H1 (cell line): ENCODE results near the gene SPPL3.

Experiments
- CEBPB ChIP-seq: IDR thresholded peaks from 2 replicates; pipeline ENCODE4 v1.6.1; 2012; ENCODE audit warnings: low read depth, low read length
- POLR2AphosphoS5 ChIP-seq: IDR thresholded peaks from 2 replicates; pipeline ENCODE4 v1.6.1; 2011; ENCODE audit warnings: low read depth, low read length
- TF ChIP-seq, protein P1 (sequence below), 3 experiments: IDR thresholded peaks; 1 replicate in 2 of 3; 2 replicates in 1 of 3; pipeline versions ENCODE4 v1.5.1 to v1.6.1; 2011; ENCODE audit warnings: low read length in 3 of 3, mild to moderate bottlenecking in 3 of 3, inconsistent platforms in 2 of 3, low read depth in 1 of 3, moderate library complexity in 1 of 3; ENCODE audit not compliant: insufficient read depth in 1 of 3; ENCODE audit errors: control extremely low read depth in 1 of 3
- TF ChIP-seq, protein P2 (sequence below): IDR thresholded peaks from 2 replicates; pipeline ENCODE4 v1.6.1; 2012; ENCODE audit warnings: low read length, inconsistent platforms

DNA sequence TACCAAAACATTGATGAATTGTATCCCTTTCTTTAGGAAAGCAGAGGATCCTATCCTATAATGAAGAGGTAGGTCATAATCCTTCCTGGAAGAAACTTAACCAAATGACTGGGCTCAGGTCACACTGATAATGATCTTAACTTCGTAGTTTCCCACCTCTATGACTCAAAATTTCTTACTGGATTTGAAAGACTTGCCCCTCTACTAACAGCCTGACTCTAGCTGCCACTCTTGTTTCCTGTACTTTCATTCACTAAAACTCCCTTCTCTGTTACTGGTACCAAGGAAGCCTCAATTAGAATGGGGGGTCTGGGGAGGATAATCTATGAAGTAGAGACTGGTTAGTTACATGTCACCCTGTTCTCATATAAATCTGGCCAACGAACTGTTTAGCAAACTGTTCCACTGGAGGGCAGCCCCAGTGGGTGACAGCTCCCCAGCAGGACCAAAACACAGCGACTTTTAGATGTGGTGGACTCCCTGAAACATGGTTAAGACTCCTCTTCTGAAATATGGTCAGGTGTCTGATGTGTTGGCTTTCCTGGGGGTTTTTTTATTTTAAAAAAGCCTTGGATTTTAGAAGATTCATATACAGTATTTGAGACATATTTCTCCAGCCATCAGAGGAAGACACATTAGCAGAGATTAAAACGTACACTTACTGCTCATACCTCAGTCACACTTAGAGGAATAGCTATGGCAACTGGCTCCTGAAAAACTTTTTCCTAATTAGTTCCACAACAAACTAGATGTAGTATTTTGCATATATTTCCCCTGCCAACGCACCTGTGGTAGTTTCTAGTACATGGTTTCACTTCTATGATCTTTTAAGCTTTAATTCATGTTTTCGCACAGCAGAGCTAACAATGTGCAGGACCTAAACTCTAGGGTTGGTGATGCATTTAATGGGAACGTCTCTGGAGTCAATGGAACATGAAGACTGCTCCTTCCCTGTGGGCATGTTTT lies 106.2 kb downstream of the SPPL3 start:
- TF ChIP-seq, protein P1, sequence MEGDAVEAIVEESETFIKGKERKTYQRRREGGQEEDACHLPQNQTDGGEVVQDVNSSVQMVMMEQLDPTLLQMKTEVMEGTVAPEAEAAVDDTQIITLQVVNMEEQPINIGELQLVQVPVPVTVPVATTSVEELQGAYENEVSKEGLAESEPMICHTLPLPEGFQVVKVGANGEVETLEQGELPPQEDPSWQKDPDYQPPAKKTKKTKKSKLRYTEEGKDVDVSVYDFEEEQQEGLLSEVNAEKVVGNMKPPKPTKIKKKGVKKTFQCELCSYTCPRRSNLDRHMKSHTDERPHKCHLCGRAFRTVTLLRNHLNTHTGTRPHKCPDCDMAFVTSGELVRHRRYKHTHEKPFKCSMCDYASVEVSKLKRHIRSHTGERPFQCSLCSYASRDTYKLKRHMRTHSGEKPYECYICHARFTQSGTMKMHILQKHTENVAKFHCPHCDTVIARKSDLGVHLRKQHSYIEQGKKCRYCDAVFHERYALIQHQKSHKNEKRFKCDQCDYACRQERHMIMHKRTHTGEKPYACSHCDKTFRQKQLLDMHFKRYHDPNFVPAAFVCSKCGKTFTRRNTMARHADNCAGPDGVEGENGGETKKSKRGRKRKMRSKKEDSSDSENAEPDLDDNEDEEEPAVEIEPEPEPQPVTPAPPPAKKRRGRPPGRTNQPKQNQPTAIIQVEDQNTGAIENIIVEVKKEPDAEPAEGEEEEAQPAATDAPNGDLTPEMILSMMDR (IDR thresholded peaks at IDR 0.05; ENCODE audit: control extremely low read depth in 1 of 3, insufficient read depth in 1 of 3, low read depth in 1 of 3, low read length in 3 of 3) = no peak
- TF ChIP-seq POLR2AphosphoS5 (no peak), CEBPB (no peak)
- TF ChIP-seq, protein P2, sequence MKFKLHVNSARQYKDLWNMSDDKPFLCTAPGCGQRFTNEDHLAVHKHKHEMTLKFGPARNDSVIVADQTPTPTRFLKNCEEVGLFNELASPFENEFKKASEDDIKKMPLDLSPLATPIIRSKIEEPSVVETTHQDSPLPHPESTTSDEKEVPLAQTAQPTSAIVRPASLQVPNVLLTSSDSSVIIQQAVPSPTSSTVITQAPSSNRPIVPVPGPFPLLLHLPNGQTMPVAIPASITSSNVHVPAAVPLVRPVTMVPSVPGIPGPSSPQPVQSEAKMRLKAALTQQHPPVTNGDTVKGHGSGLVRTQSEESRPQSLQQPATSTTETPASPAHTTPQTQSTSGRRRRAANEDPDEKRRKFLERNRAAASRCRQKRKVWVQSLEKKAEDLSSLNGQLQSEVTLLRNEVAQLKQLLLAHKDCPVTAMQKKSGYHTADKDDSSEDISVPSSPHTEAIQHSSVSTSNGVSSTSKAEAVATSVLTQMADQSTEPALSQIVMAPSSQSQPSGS = no peak
